CD4-positive, alpha-beta T cell (primary cell): Measurements from ENCODE around the gene MRPL43. TPM values are rescaled to one million over a fixed set of nuclear protein-coding genes. Genes with fewer than 3 reads are reported as not detected.
A peak's percentile ranks its signal among the peaks of the same experiment; 100 is the strongest.

Experiments
- ATAC-seq: fragments of 200-7000 bp; cut with Tn5 transposase; one replicate; pipeline ENCODE4 v1.10.0; 2022; ENCODE audit warnings: mild to moderate bottlenecking; ENCODE audit not compliant: poor library complexity
- CTCF ChIA-PET: fragments of 350-600 bp; sonication (Branson Sonifier 250); formaldehyde crosslinking; loops from one replicate; lab custom pipeline; 2021; ENCODE audit warnings: antibody characterized with exemption, inconsistent platforms; lab: Charles Lee
- POLR2A ChIA-PET: fragments of 350-600 bp; sonication (Branson Sonifier 250); formaldehyde crosslinking; loops from one replicate; lab custom pipeline; 2021; ENCODE audit warnings: antibody characterized with exemption, inconsistent platforms; lab: Charles Lee
- DNase-seq, 14 experiments: peaks; one replicate each; pipeline ENCODE4 v3.0.0-alpha.2; 2013 to 2020; ENCODE audit warnings: mixed read lengths in 2 of 14
- H3K27ac ChIP-seq, 2 donors: one replicate each; pipeline versions ENCODE4 v1.5.1 to v1.7.0; 2013; ENCODE audit warnings: low read length in 2 of 2, low read depth in 1 of 2, mild to moderate bottlenecking in 1 of 2
- H3K27me3 ChIP-seq, 2 experiments: 1 replicate in 1 of 2; 2 replicates in 1 of 2; pipeline versions ENCODE4 v1.6.1 to v1.7.0; 2013; ENCODE audit warnings: low read length in 2 of 2, control low read depth in 1 of 2, mild to moderate bottlenecking in 1 of 2, moderate library complexity in 1 of 2; ENCODE audit not compliant: insufficient read depth in 2 of 2, control insufficient read depth in 1 of 2
- H3K36me3 ChIP-seq: one replicate; pipeline ENCODE4 v1.6.1; 2013; ENCODE audit warnings: low read length, control low read depth; ENCODE audit not compliant: insufficient read depth
- H3K4me1 ChIP-seq: one replicate; pipeline ENCODE4 v1.6.1; 2013; ENCODE audit warnings: low read length, control low read depth; ENCODE audit not compliant: insufficient read depth
- H3K4me3 ChIP-seq: one replicate; pipeline ENCODE4 v1.5.1; 2013; ENCODE audit warnings: mild to moderate bottlenecking, low read length, moderate library complexity
- H3K9me3 ChIP-seq, 2 experiments: 1 replicate in 1 of 2; 2 replicates in 1 of 2; pipeline versions ENCODE4 v1.6.1 to v1.7.0; 2013; ENCODE audit warnings: low read length in 2 of 2, mild to moderate bottlenecking in 2 of 2, control low read depth in 1 of 2, moderate library complexity in 1 of 2; ENCODE audit not compliant: control insufficient read depth in 1 of 2, insufficient read depth in 1 of 2
- H3K27ac Mint-ChIP-seq: one replicate; pipeline ENCODE4 v1.8.0; 2020; ENCODE audit warnings: mixed read lengths
- H3K27me3 Mint-ChIP-seq: one replicate; pipeline ENCODE4 v1.8.0; 2021; ENCODE audit warnings: mixed read lengths
- H3K36me3 Mint-ChIP-seq: one replicate; pipeline ENCODE4 v1.8.0; 2021; ENCODE audit warnings: low read depth, mixed read lengths
- H3K4me1 Mint-ChIP-seq: one replicate; pipeline ENCODE4 v1.8.0; 2021; ENCODE audit warnings: low read depth, mixed read lengths
- H3K4me3 Mint-ChIP-seq: one replicate; pipeline ENCODE4 v1.8.0; 2020; ENCODE audit warnings: mild to moderate bottlenecking, mixed read lengths
- H3K9me3 Mint-ChIP-seq: one replicate; pipeline ENCODE4 v1.8.0; 2020; ENCODE audit warnings: mixed read lengths
- CTCF ChIP-seq: fragments of 200-600 bp; IDR thresholded peaks from one replicate; pipeline ENCODE4 v1.8.0; 2022; ENCODE audit warnings: antibody characterized with exemption, mild to moderate bottlenecking
- intact Hi-C, 2 experiments: fragments of 100-400 bp; cut with DNase I in 1 of 2; cut with micrococcal nuclease in 1 of 2; formaldehyde crosslinking; loops; one replicate each; pipeline versions ENCODE4 v1.15.1 to v1.9.0; 2023 to 2025; cut with DNase I, micrococcal nuclease
- total RNA-seq, 174 experiments: library from RNA in 2 of 174; stranded (reverse) in 2 of 174; gene quantifications; one replicate each; pipeline ENCODE4 v1.2.3 and lab custom pipeline; 2021 to 2026

The MRPL43 gene
- total RNA-seq, 2 experiments from 2014 or later = 28.5 to 31.0 TPM

GRCh38 chr10:100997360-100998182 is 10.3 kb upstream of the MRPL43 start:
- CTCF ChIA-PET = interaction anchor here (0.7 to 3.6 kb wide), 13 partner anchors 8 to 462 kb away, joined by 3 to 20 read pairs (median 5); partner anchors contain the start of genes HIF1AN, PDZD7 and SFXN3
- Histone ChIP-seq H3K27ac (peak overlapping the region; percentile 82 to 90), H3K4me3 (peak overlapping the region; percentile 97), H3K36me3 (peaks cover 12% of the 10 kb centered on the region), H3K9me3 (no peaks in the 10 kb centered on the region), H3K27me3 (no peaks in the 10 kb centered on the region), H3K4me1 (peaks cover 41% of the 10 kb centered on the region)
- Mint-ChIP-seq H3K27ac (peak overlapping the region; percentile 81), H3K9me3 (no peaks in the 10 kb centered on the region), H3K36me3 (peaks cover 27% of the 10 kb centered on the region), H3K27me3 (no peaks in the 10 kb centered on the region), H3K4me3 (peak overlapping the region; percentile 90), H3K4me1 (peaks cover 25% of the 10 kb centered on the region)
- POLR2A ChIA-PET = interaction anchor here (0.6 to 5.1 kb wide), 7 partner anchors 9 to 1454 kb away, joined by 3 to 44 read pairs (median 6); partner anchors contain the start of genes C10orf95, MRPL43, PDZD7 and SFXN3
- TF ChIP-seq CTCF = peak; percentile 99
- peak; percentile 38 to 81 (median 64) for DNase-seq
- intact Hi-C loops = loop anchor here in 1 of 2 experiments (1.0 kb wide), 1 partner anchor 34 kb away; the partner anchor contains the start of genes PDZD7 and SFXN3
- peak; percentile 46 for ATAC-seq

GRCh38 chr10:100996678-100997359 is 9.5 kb upstream of the MRPL43 start:
- ATAC-seq (peak; percentile 25), DNase-seq (peak in 10 of 14 experiments; percentile 15 to 67 (median 40))
- Histone ChIP-seq H3K36me3 (peaks cover 14% of the 10 kb centered on the region), H3K27me3 (no peaks in the 10 kb centered on the region), H3K27ac (peak overlapping the region; percentile 82 to 90), H3K4me3 (peak overlapping the region; percentile 97), H3K4me1 (peaks cover 41% of the 10 kb centered on the region), H3K9me3 (no peaks in the 10 kb centered on the region)
- CTCF ChIA-PET = interaction anchor here (0.7 to 3.6 kb wide), 7 partner anchors 8 to 146 kb away, joined by 3 to 20 read pairs (median 4); no protein-coding TSS in a partner anchor
- Mint-ChIP-seq H3K27ac (peak overlapping the region; percentile 81), H3K9me3 (no peaks in the 10 kb centered on the region), H3K27me3 (no peaks in the 10 kb centered on the region), H3K4me3 (peak overlapping the region; percentile 90), H3K36me3 (peaks cover 29% of the 10 kb centered on the region), H3K4me1 (peaks cover 25% of the 10 kb centered on the region)
- intact Hi-C loops = no loop called here
- TF ChIP-seq CTCF = no peak
- POLR2A ChIA-PET = interaction anchor here (0.8 to 5.1 kb wide), 5 partner anchors 10 to 64 kb away, joined by 3 to 44 read pairs (median 10); partner anchors contain the start of genes MRPL43, PDZD7, SFXN3 and TWNK

- peaks cover 28% of the 10 kb centered on the region for H3K36me3 ChIP-seq
- Mint-ChIP-seq H3K36me3 (peaks cover 38% of the 10 kb centered on the region), H3K4me3 (peak overlapping the region; percentile 89), H3K4me1 (peaks cover 26% of the 10 kb centered on the region), H3K9me3 (no peaks in the 10 kb centered on the region), H3K27ac (peak overlapping the region; percentile 81), H3K27me3 (no peaks in the 10 kb centered on the region)
- POLR2A ChIA-PET = no interaction called here
- DNase-seq = no peak
- no peak for TF ChIP-seq CTCF
- no peak for ATAC-seq
- H3K4me3 ChIP-seq = no peak overlapping the region
- intact Hi-C loops = no loop called here
- H3K27ac ChIP-seq = no peak overlapping the region
- no peaks in the 10 kb centered on the region for H3K27me3 ChIP-seq
- H3K9me3 ChIP-seq = no peaks in the 10 kb centered on the region
- CTCF ChIA-PET = interaction anchor here (1.5 to 2.0 kb wide), 2 partner anchors 19 to 55 kb away, joined by 3 to 7 read pairs; no protein-coding TSS in a partner anchor
- peaks cover 32% of the 10 kb centered on the region for H3K4me1 ChIP-seq
Observed at GRCh38 chr10:100995181-100995580, 7.9 kb upstream of the MRPL43 start.
